SK-N-SH (cell line): ENCODE measurements around the gene PRKCH. TPM values are rescaled to one million over a fixed set of nuclear protein-coding genes. Genes with fewer than 3 reads are reported as not detected.

Experiments used
- CTCF ChIA-PET: fragments of 300-600, 350-600 bp; formaldehyde crosslinking; extraction: SDS; loops from one replicate; lab custom pipeline; 2021; lab: Yijun Ruan, JAX
- POLR2A ChIA-PET: fragments of 350-600 bp; sonication (Branson Sonifier 250); formaldehyde crosslinking; extraction: SDS; loops from one replicate; lab custom pipeline; 2020; ENCODE audit warnings: antibody characterized with exemption, inconsistent platforms; lab: Yijun Ruan, JAX
- DNase-seq: peaks from one replicate; pipeline ENCODE4 v3.0.0; 2012
- H2AFZ ChIP-seq: fragments of 200-600 bp; sonication (generic); 2 replicates; pipeline ENCODE4 v1.8.1; 2016; ENCODE audit warnings: antibody characterized with exemption, mild to moderate bottlenecking, low read depth
- H3F3A ChIP-seq: fragments of 200-600 bp; sonication (generic); replicated peaks from 2 replicates; pipeline ENCODE3; 2016; ENCODE audit warnings: antibody characterized with exemption, mild to moderate bottlenecking; ENCODE audit not compliant: insufficient read depth
- H3K27ac ChIP-seq, 2 experiments: fragments of 200-500 bp in 1 of 2; fragments of 200-600 bp in 1 of 2; sonication (Bioruptor generic) in 1 of 2; sonication (generic), shearing (Covaris generic) in 1 of 2; 2 replicates each; pipeline versions ENCODE4 v1.5.1 to v1.6.1; 2014 to 2016; ENCODE audit warnings: low read depth in 2 of 2, inconsistent platforms in 1 of 2, low read length in 1 of 2, mild to moderate bottlenecking in 1 of 2, mixed read lengths in 1 of 2
- H3K27me3 ChIP-seq: fragments of 200-600 bp; sonication (generic), shearing (Covaris generic); 2 replicates; pipeline ENCODE4 v1.6.1; 2016; ENCODE audit warnings: mixed run types; ENCODE audit not compliant: insufficient read depth
- H3K36me3 ChIP-seq, 2 experiments: fragments of 200-500 bp in 1 of 2; fragments of 200-600 bp in 1 of 2; sonication (Bioruptor generic) in 1 of 2; sonication (generic) in 1 of 2; replicated peaks in 1 of 2; 2 replicates each; pipeline versions ENCODE3 to v1.5.1; 2014 to 2016; ENCODE audit warnings: low read length in 1 of 2, mild to moderate bottlenecking in 1 of 2; ENCODE audit not compliant: insufficient read depth in 2 of 2, control insufficient read depth in 1 of 2
- H3K4me1 ChIP-seq, 2 experiments: fragments of 200-500 bp in 1 of 2; fragments of 200-600 bp in 1 of 2; sonication (Bioruptor generic) in 1 of 2; sonication (generic), shearing (Covaris generic) in 1 of 2; 2 replicates each; pipeline versions ENCODE4 v1.5.1 to v1.6.1; 2014 to 2016; ENCODE audit warnings: low read depth in 1 of 2, low read length in 1 of 2, mixed run types in 1 of 2; ENCODE audit not compliant: insufficient read depth in 2 of 2, control insufficient read depth in 1 of 2
- H3K4me2 ChIP-seq: fragments of 200-600 bp; sonication (generic), shearing (Covaris generic); 2 replicates; pipeline ENCODE4 v1.6.1; 2017; ENCODE audit warnings: mixed run types
- H3K4me3 ChIP-seq, 2 experiments: fragments of 200-500 bp in 1 of 2; fragments of 200-600 bp in 1 of 2; sonication (Bioruptor generic) in 1 of 2; sonication (generic), shearing (Covaris generic) in 1 of 2; 2 replicates each; pipeline versions ENCODE4 v1.5.1 to v1.8.1; 2014 to 2016; ENCODE audit warnings: low read depth in 2 of 2, inconsistent platforms in 1 of 2, low read length in 1 of 2, mild to moderate bottlenecking in 1 of 2, mixed read lengths in 1 of 2, moderate library complexity in 1 of 2
- H3K79me2 ChIP-seq: fragments of 200-600 bp; sonication (generic); 2 replicates; pipeline ENCODE4 v1.8.1; 2017; ENCODE audit warnings: mild to moderate bottlenecking; ENCODE audit not compliant: insufficient read depth
- H3K9ac ChIP-seq: fragments of 200-600 bp; sonication (generic); 2 replicates; pipeline ENCODE4 v1.6.1; 2017; ENCODE audit warnings: mixed run types
- H3K9me2 ChIP-seq: fragments of 200-600 bp; sonication (generic); 2 replicates; pipeline ENCODE4 v1.6.1; 2017; ENCODE audit warnings: mixed run types
- H3K9me3 ChIP-seq: fragments of 200-600 bp; sonication (generic); 2 replicates; pipeline ENCODE4 v1.6.1; 2017; ENCODE audit warnings: mixed run types, mild to moderate bottlenecking, moderate library complexity
- H4K20me1 ChIP-seq: fragments of 200-600 bp; sonication (generic); 2 replicates; pipeline ENCODE4 v1.6.1; 2017; ENCODE audit warnings: mild to moderate bottlenecking, mixed run types; ENCODE audit not compliant: insufficient read depth
- CHD2 ChIP-seq: fragments of 150-350 bp; IDR thresholded peaks from 2 replicates; pipeline ENCODE4 v1.6.1; 2018; ENCODE audit warnings: low read length; ENCODE audit not compliant: partially characterized antibody
- ELF1 ChIP-seq: IDR thresholded peaks from 2 replicates; pipeline ENCODE4 v1.4.0; 2012
- EP300 ChIP-seq, 2 experiments: IDR thresholded peaks; 2 replicates each; pipeline versions ENCODE4 v1.4.0 to v1.6.1; 2012; ENCODE audit warnings: borderline replicate concordance in 1 of 2, low read depth in 1 of 2, low read length in 1 of 2
- EZH2phosphoT487 ChIP-seq: fragments of 200-600 bp; sonication (generic); IDR thresholded peaks from 2 replicates; pipeline ENCODE4 v1.6.1; 2017; ENCODE audit warnings: low read depth, mixed run types, mild to moderate bottlenecking, antibody characterized with exemption, moderate library complexity, borderline replicate concordance
- FOSL2 ChIP-seq: IDR thresholded peaks from 2 replicates; pipeline ENCODE4 v1.4.0; 2012; ENCODE audit warnings: low read depth, mild to moderate bottlenecking, moderate library complexity, borderline replicate concordance
- FOXJ3 ChIP-seq: sonication (generic); formaldehyde crosslinking; IDR thresholded peaks from 2 replicates; pipeline ENCODE4 v1.5.1; 2020; ENCODE audit warnings: mild to moderate bottlenecking, missing genetic modification reagents
- FOXM1 ChIP-seq: IDR thresholded peaks from 2 replicates; pipeline ENCODE4 v1.4.0; 2012; ENCODE audit warnings: low read depth, mild to moderate bottlenecking
- GABPA ChIP-seq: IDR thresholded peaks from 2 replicates; pipeline ENCODE4 v1.4.0; 2012; ENCODE audit warnings: low read depth, mild to moderate bottlenecking
- IRF3 ChIP-seq: fragments of 150-350 bp; IDR thresholded peaks from 2 replicates; pipeline ENCODE4 v1.6.1; 2016; ENCODE audit warnings: mild to moderate bottlenecking, low read depth, low read length
- JUND ChIP-seq: IDR thresholded peaks from 2 replicates; pipeline ENCODE4 v1.4.0; 2012
- MAX ChIP-seq: IDR thresholded peaks from 2 replicates; pipeline ENCODE4 v1.4.0; 2012; ENCODE audit warnings: low read depth
- MXI1 ChIP-seq: IDR thresholded peaks from 2 replicates; pipeline ENCODE4 v1.6.1; 2012; ENCODE audit warnings: mild to moderate bottlenecking, low read depth, low read length, improper control_type of control experiment
- NFIC ChIP-seq: IDR thresholded peaks from 2 replicates; pipeline ENCODE4 v1.4.0; 2012; ENCODE audit warnings: borderline replicate concordance
- RCOR1 ChIP-seq: fragments of 150-350 bp; IDR thresholded peaks from 2 replicates; pipeline ENCODE4 v1.6.1; 2017; ENCODE audit warnings: antibody characterized with exemption, low read length
- RXRA ChIP-seq: IDR thresholded peaks from 2 replicates; pipeline ENCODE4 v1.4.0; 2012; ENCODE audit warnings: low read depth, mild to moderate bottlenecking, borderline replicate concordance
- SIN3A ChIP-seq: IDR thresholded peaks from 2 replicates; pipeline ENCODE4 v1.6.1; 2012; ENCODE audit warnings: low read depth, mild to moderate bottlenecking, low read length, moderate library complexity, borderline replicate concordance
- SMC3 ChIP-seq: IDR thresholded peaks from 2 replicates; pipeline ENCODE4 v1.6.1; 2012; ENCODE audit warnings: low read depth, low read length, improper control_type of control experiment
- TAF1 ChIP-seq: IDR thresholded peaks from 2 replicates; pipeline ENCODE4 v1.6.1; 2012; ENCODE audit warnings: low read depth, mild to moderate bottlenecking, low read length, moderate library complexity, borderline replicate concordance
- TCF12 ChIP-seq: IDR thresholded peaks from 2 replicates; pipeline ENCODE4 v1.4.0; 2012
- TEAD4 ChIP-seq: IDR thresholded peaks from 2 replicates; pipeline ENCODE4 v1.4.0; 2012; ENCODE audit warnings: mild to moderate bottlenecking, borderline replicate concordance; ENCODE audit not compliant: insufficient read depth
- USF1 ChIP-seq: IDR thresholded peaks from 2 replicates; pipeline ENCODE4 v1.4.0; 2012; ENCODE audit warnings: low read depth, borderline replicate concordance
- USF2 ChIP-seq: fragments of 150-350 bp; IDR thresholded peaks from 2 replicates; pipeline ENCODE4 v1.6.1; 2017; ENCODE audit warnings: antibody characterized with exemption, low read length, low read depth, borderline replicate concordance
- YY1 ChIP-seq: IDR thresholded peaks from 2 replicates; pipeline ENCODE4 v1.4.0; 2012; ENCODE audit warnings: low read depth, mild to moderate bottlenecking
- ZBTB33 ChIP-seq: IDR thresholded peaks from 2 replicates; pipeline ENCODE4 v1.4.0; 2012; ENCODE audit warnings: low read depth, borderline replicate concordance
- WGBS: methylation state at CpG from one replicate; pipeline ENCODE4 v1.1.6; 2017; ENCODE audit warnings: low lambda C conversion rate; 5-methylcytosine and 5-hydroxymethylcytosine counted together
- polyA plus RNA-seq, 3 experiments: library from polyadenylated mRNA; depleted of rRNA; stranded (reverse); fragments of >200 nt; gene quantifications; 2 replicates each; pipeline ENCODE4 v1.2.3, GENCODE V29; 2012

PRKCH gene
- polyA plus RNA-seq, 1 of the 3 experiments (the other 2 are of a cell fraction) = 4.2 TPM

DNA sequence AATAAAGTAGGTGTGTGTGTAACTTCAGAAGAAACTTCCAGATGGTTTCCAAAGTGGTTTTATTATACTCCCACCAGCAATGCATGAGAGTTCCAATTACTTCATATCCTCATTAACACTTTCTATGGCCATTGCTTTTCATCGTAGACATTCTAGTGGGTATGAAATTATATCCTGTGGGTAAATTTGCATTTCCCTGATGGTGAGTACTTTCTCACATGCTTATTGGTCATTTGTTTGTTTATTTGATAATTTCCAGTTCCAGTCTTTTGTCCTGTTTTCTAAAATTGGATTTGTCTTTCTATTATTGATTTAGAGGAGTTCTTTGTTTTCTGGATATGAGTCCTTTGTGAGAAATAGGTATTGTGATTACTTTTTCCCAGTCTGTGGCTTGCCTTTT is 70.9 kb downstream of the PRKCH start:
- H3K27me3 ChIP-seq = no peaks in the 10 kb centered on the region
- no peaks in the 10 kb centered on the region for H3K9me2 ChIP-seq
- ChIA-PET POLR2A (no interaction called here), CTCF (no interaction called here)
- 94% methylated on average over 1 of the region's 1 CpG for WGBS
- no peak overlapping the region for H3K4me2 ChIP-seq
- no peak overlapping the region for H3K27ac ChIP-seq
- no peak for DNase-seq
- no peaks in the 10 kb centered on the region for H3K79me2 ChIP-seq
- no peaks in the 10 kb centered on the region for H4K20me1 ChIP-seq
- H3F3A ChIP-seq = no peaks in the 10 kb centered on the region
- no peaks in the 10 kb centered on the region for H3K36me3 ChIP-seq
- no peak overlapping the region for H3K9ac ChIP-seq
- H3K9me3 ChIP-seq = no peaks in the 10 kb centered on the region
- peaks cover 0 to 12% of the 10 kb centered on the region in 2 experiments; a peak in 2 of 4 replicates for H3K4me1 ChIP-seq
- no peak for TF ChIP-seq USF2
- no peak for TF ChIP-seq YY1
- TF ChIP-seq TCF12 = no peak
- TF ChIP-seq CHD2 = no peak
- TF ChIP-seq JUND = no peak
- TF ChIP-seq TEAD4 = no peak
- TF ChIP-seq FOXM1 = no peak
- TF ChIP-seq ZBTB33 = no peak
- TF ChIP-seq RCOR1 = no peak
- TF ChIP-seq MAX = no peak
- no peak for TF ChIP-seq NFIC
- TF ChIP-seq IRF3 = no peak
- TF ChIP-seq SIN3A = no peak
- no peak overlapping the region for H2AFZ ChIP-seq
- no peak overlapping the region for H3K4me3 ChIP-seq

DNA sequence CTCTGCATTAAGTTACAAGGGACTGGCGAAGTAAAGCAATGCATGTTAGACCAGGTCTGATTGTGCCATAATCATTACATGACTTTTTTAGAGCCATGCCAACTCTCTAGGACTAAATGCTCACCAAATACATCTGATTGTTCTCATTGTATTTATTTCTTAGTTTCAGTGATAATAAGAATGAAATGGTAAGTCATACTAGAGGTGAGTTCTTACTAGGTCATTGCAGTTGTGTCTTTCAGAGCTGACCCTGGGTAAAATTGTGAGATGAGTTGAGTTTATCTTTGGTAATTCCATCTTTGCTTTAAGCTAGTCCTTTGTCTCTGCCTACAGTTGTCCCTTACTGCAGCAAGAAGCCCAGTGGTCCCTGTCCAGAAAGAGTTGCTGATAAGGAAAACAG is 73.2 kb downstream of the PRKCH start:
- 90% methylated on average over 1 of the region's 1 CpG for WGBS
- H3K27ac ChIP-seq = no peak overlapping the region
- ChIA-PET POLR2A (no interaction called here), CTCF (interaction anchor here (1.3 to 1.8 kb wide), 2 partner anchors 8 to 9 kb away, joined by 3 to 4 read pairs; no protein-coding TSS in a partner anchor)
- H3K4me3 ChIP-seq = no peak overlapping the region
- no peak overlapping the region for H3K4me2 ChIP-seq
- DNase-seq = no peak
- H3K9ac ChIP-seq = no peak overlapping the region
- no peaks in the 10 kb centered on the region for H4K20me1 ChIP-seq
- H3K36me3 ChIP-seq = no peaks in the 10 kb centered on the region
- H3K9me3 ChIP-seq = no peaks in the 10 kb centered on the region
- H3K27me3 ChIP-seq = no peaks in the 10 kb centered on the region
- H3K79me2 ChIP-seq = no peaks in the 10 kb centered on the region
- H2AFZ ChIP-seq = no peak overlapping the region
- H3K4me1 ChIP-seq = no peaks in the 10 kb centered on the region; a peak in 1 of 4 replicates
- H3K9me2 ChIP-seq = no peaks in the 10 kb centered on the region
- H3F3A ChIP-seq = no peaks in the 10 kb centered on the region
- TF ChIP-seq NFIC (no peak), TAF1 (no peak), YY1 (no peak), FOSL2 (no peak), EZH2phosphoT487 (no peak), EP300 (IDR thresholded peaks at IDR 0.05; ENCODE audit: borderline replicate concordance in 1 of 2, low read depth in 1 of 2, low read length in 1 of 2) (no peak), RXRA (no peak), FOXJ3 (CRISPR knock-in tag) (no peak), GABPA (no peak), ELF1 (no peak), USF1 (no peak), TCF12 (no peak), MXI1 (no peak), IRF3 (no peak), CHD2 (no peak), SMC3 (no peak)
